ENCODE results near the gene TTLL12.
"Not testable (repeated sequence)": the region's sequence is repeated elsewhere in the genome, so short reads cannot be mapped to it uniquely, and the experiment has no call there.

The TTLL12 gene

GRCh38 chr22:43152003-43152356, 35.0 kb downstream of the TTLL12 start:
- DNase-seq = no peak

- DNase-seq = no peak
Measured at GRCh38 chr22:43151251-43152002, 35.5 kb downstream of the TTLL12 start, which contains the start of gene TSPO. TSS of gene TSPO (plus strand) at chr22:43151559. CDS start at chr22:43159239, 7,680 bp downstream.

- no peak for DNase-seq
Measured at GRCh38 chr22:43150731-43151206, 36.2 kb downstream of the TTLL12 start.

- DNase-seq = no peak
Measured at GRCh38 chr22:43148581-43148980, 38.4 kb downstream of the TTLL12 start.

GRCh38 chr22:43147821-43148220, 39.1 kb downstream of the TTLL12 start:
- DNase-seq = no peak

- not testable (repeated sequence) for DNase-seq
Measured at GRCh38 chr22:43146332-43146731, 40.6 kb downstream of the TTLL12 start.

- not testable (repeated sequence) for DNase-seq
Measured at GRCh38 chr22:43145371-43145770, 41.6 kb downstream of the TTLL12 start.

- DNase-seq = no peak
Measured at GRCh38 chr22:43144949-43145348, 42.0 kb downstream of the TTLL12 start.

- DNase-seq = peak; percentile 48
Measured at GRCh38 chr22:43142880-43143562, 43.9 kb downstream of the TTLL12 start, which contains the start of gene MCAT. TSS of gene MCAT (minus strand) at chr22:43143398. CDS start at chr22:43143348, 50 bp downstream.

GRCh38 chr22:43136801-43137200, 50.1 kb downstream of the TTLL12 start:
- DNase-seq = no peak

- DNase-seq = no peak
Measured at GRCh38 chr22:43136255-43136654, 50.7 kb downstream of the TTLL12 start.

- DNase-seq = no peak
Measured at GRCh38 chr22:43135565-43135964, 51.4 kb downstream of the TTLL12 start.

GRCh38 chr22:43134553-43134952, 52.4 kb downstream of the TTLL12 start:
- DNase-seq = no peak

- no peak for DNase-seq
Measured at GRCh38 chr22:43133401-43133800, 53.5 kb downstream of the TTLL12 start.

- no peak for DNase-seq
Measured at GRCh38 chr22:43131773-43132501, 55.0 kb downstream of the TTLL12 start.

- DNase-seq = peak; percentile 71
Measured at GRCh38 chr22:43129426-43130425, 57.2 kb downstream of the TTLL12 start.

GRCh38 chr22:43128928-43129424, 58.0 kb downstream of the TTLL12 start:
- DNase-seq = peak; percentile 71

GRCh38 chr22:43128116-43128515, 58.8 kb downstream of the TTLL12 start:
- DNase-seq = no peak

GRCh38 chr22:43127166-43127908, 59.6 kb downstream of the TTLL12 start:
- DNase-seq = no peak

- DNase-seq = no peak
Measured at GRCh38 chr22:43126501-43127165, 60.3 kb downstream of the TTLL12 start.

All from NCI-H748 treated with DMSO at 0.1 percent for 48 hours (cell line).